HepG2 (cell line): Measurements from ENCODE around the gene SPTBN2. TPM values are rescaled to one million over a fixed set of nuclear protein-coding genes. Genes with fewer than 3 reads are reported as not detected.

ENCODE experiments used
- FOXO4 ChIP-seq: sonication (generic); formaldehyde crosslinking; conservative IDR thresholded peaks from 2 replicates; pipeline ENCODE4 v1.8.1; 2023; ENCODE audit warnings: missing genetic modification reagents
- HMGA1 ChIP-seq: sonication (generic); formaldehyde crosslinking; conservative IDR thresholded peaks from 2 replicates; pipeline ENCODE4 v1.4.0; 2020; ENCODE audit warnings: missing genetic modification reagents
- MYC ChIP-seq: sonication (generic); formaldehyde crosslinking; IDR thresholded peaks from 2 replicates; pipeline ENCODE4 v1.9.0; 2021; ENCODE audit warnings: missing genetic modification reagents, borderline replicate concordance
- NAIF1 ChIP-seq: sonication (generic); formaldehyde crosslinking; IDR thresholded peaks from 2 replicates; pipeline ENCODE4 v1.5.0; 2020; ENCODE audit warnings: mild to moderate bottlenecking, missing genetic modification reagents, borderline replicate concordance
- NFE2 ChIP-seq: sonication (generic); formaldehyde crosslinking; IDR thresholded peaks from 2 replicates; pipeline ENCODE4 v1.4.0; 2020; ENCODE audit warnings: missing genetic modification reagents
- THAP8 ChIP-seq: sonication (generic); formaldehyde crosslinking; IDR thresholded peaks from 2 replicates; pipeline ENCODE4 v1.5.1; 2020; ENCODE audit warnings: missing genetic modification reagents, mild to moderate bottlenecking, borderline replicate concordance
- TP53 ChIP-seq: sonication (generic); formaldehyde crosslinking; conservative IDR thresholded peaks from 2 replicates; pipeline ENCODE4 v1.4.0; 2020; ENCODE audit warnings: missing genetic modification reagents
- ZBTB43 ChIP-seq: sonication (generic); formaldehyde crosslinking; conservative IDR thresholded peaks from 2 replicates; pipeline ENCODE4 v1.4.0; 2020; ENCODE audit warnings: missing genetic modification reagents
- ZGPAT ChIP-seq: IDR thresholded peaks from 2 replicates; pipeline ENCODE4 v1.6.1; 2016; ENCODE audit warnings: mild to moderate bottlenecking
- ZHX1 ChIP-seq: sonication (generic); formaldehyde crosslinking; IDR thresholded peaks from 2 replicates; pipeline ENCODE4 v1.8.1; 2022; ENCODE audit warnings: low read depth, mild to moderate bottlenecking, missing genetic modification reagents
- ZNF350 ChIP-seq: sonication (generic); formaldehyde crosslinking; IDR thresholded peaks from 2 replicates; pipeline ENCODE4 v1.4.0; 2020; ENCODE audit warnings: mild to moderate bottlenecking, low read depth, missing genetic modification reagents, borderline replicate concordance
- ZNF441 ChIP-seq: sonication (generic); formaldehyde crosslinking; IDR thresholded peaks from 2 replicates; pipeline ENCODE4 v1.7.0; 2021; ENCODE audit warnings: missing genetic modification reagents, borderline replicate concordance
- ZNF501 ChIP-seq: sonication (generic); formaldehyde crosslinking; IDR thresholded peaks from 2 replicates; pipeline ENCODE4 v1.5.1; 2020; ENCODE audit warnings: mild to moderate bottlenecking, moderate library complexity, missing genetic modification reagents
- ZNF567 ChIP-seq: sonication (generic); formaldehyde crosslinking; IDR thresholded peaks from 2 replicates; pipeline ENCODE4 v1.8.1; 2023; ENCODE audit warnings: mild to moderate bottlenecking, missing genetic modification reagents, borderline replicate concordance
- ZNF597 ChIP-seq: sonication (generic); formaldehyde crosslinking; IDR thresholded peaks from 2 replicates; pipeline ENCODE4 v1.5.0; 2020; ENCODE audit warnings: missing genetic modification reagents
- ZNF7 ChIP-seq: IDR thresholded peaks from 2 replicates; pipeline ENCODE4 v1.6.1; 2016; ENCODE audit warnings: missing biosample characterization, missing genetic modification reagents
- ZNF883 ChIP-seq: sonication (generic); formaldehyde crosslinking; IDR thresholded peaks from 2 replicates; pipeline ENCODE4 v1.5.1; 2020; ENCODE audit warnings: mild to moderate bottlenecking, missing genetic modification reagents; ENCODE audit errors: not compliant biosample characterization
- polyA plus RNA-seq, 8 experiments: library from polyadenylated mRNA; depleted of rRNA in 3 of 8; stranded (reverse) in 7 of 8; unstranded in 1 of 8; fragments of >200 nt; fragmentation: Illumina TruSeq in 4 of 8; extraction: Trizol in 4 of 8; gene quantifications; 2 replicates each; pipeline versions ENCODE4 v1.2.1 to v1.2.3, GENCODE V29; 2011 to 2016; ENCODE audit warnings: low read depth in 4 of 8, missing spikeins in 1 of 8, mixed read lengths in 1 of 8; ENCODE audit not compliant: insufficient read depth in 1 of 8
- total RNA-seq, 5 experiments: library from RNA; depleted of rRNA; stranded (reverse); fragments of >200 nt; fragmentation: Illumina TruSeq; extraction: Trizol; gene quantifications; 2 replicates each; pipeline ENCODE4 v1.2.3, GENCODE V29; 2016; ENCODE audit warnings: low read depth in 1 of 5

The SPTBN2 gene
- total and polyA plus RNA-seq, 2 of the 13 experiments (the other 11 are each of a cell fraction or from before 2014, with no cell fraction given), result 0.65 to 4.0 TPM

GRCh38 chr11:66677599-66678375 is 51.2 kb downstream of the SPTBN2 start, which contains the start of gene RBM4B (continued):
- TF ChIP-seq HMGA1, result no peak
- TF ChIP-seq MYC (CRISPR knock-in tag), result peak; percentile 73; the same call in 1 of the 2 replicates
- TF ChIP-seq ZNF597 (CRISPR knock-in tag), result no peak
- TF ChIP-seq ZNF883, result peak; percentile 73
- TF ChIP-seq NFE2 (CRISPR knock-in tag), result no peak
- TF ChIP-seq THAP8 (CRISPR knock-in tag), result no peak
- no peak; the same call in 1 of the 2 replicates for TF ChIP-seq ZNF350 (CRISPR knock-in tag)
- TF ChIP-seq NAIF1 (CRISPR knock-in tag), result peak; percentile 53; the same call in 1 of the 2 replicates
- no peak for TF ChIP-seq ZGPAT (CRISPR knock-in tag)
- peak; percentile 50; the same call in 1 of the 2 replicates for TF ChIP-seq ZNF441
- peak; percentile 9 for TF ChIP-seq ZHX1 (CRISPR knock-in tag)
- peak; percentile 40; the same call in 1 of the 2 replicates for TF ChIP-seq ZBTB43 (CRISPR knock-in tag)
- no peak for TF ChIP-seq ZNF567
- no peak; the same call in 1 of the 2 replicates for TF ChIP-seq ZNF501
- 0 out of 2 replicates have a peak, but pooled peaks have one; percentile 63 for TF ChIP-seq FOXO4 (CRISPR knock-in tag)
- no peak for TF ChIP-seq TP53 (CRISPR knock-in tag)
- TF ChIP-seq ZNF7 (CRISPR knock-in tag), result no peak
